ENCODE measurements around the gene CTSE.

DNA sequence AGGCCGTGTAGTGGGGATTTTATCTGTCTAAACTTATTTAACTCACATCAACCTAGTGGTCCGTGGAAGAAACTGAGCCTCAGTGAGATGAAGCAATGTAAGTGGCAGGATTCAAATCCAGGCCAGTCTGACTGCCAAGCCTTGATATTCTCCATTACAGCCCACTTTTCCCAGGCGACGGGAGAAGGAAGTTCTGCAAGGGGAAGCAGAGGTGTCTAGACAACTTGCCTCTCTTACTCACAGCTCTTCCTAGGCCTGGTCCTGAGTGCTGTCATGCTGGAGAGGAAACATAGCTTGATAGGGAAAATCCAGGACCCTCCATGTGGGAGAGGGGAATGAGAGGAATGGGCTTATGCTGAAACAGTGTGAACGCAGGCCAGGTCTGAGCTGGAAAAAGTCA, 9.1 kb downstream of the CTSE start:
- TF ChIP-seq, protein P1, sequence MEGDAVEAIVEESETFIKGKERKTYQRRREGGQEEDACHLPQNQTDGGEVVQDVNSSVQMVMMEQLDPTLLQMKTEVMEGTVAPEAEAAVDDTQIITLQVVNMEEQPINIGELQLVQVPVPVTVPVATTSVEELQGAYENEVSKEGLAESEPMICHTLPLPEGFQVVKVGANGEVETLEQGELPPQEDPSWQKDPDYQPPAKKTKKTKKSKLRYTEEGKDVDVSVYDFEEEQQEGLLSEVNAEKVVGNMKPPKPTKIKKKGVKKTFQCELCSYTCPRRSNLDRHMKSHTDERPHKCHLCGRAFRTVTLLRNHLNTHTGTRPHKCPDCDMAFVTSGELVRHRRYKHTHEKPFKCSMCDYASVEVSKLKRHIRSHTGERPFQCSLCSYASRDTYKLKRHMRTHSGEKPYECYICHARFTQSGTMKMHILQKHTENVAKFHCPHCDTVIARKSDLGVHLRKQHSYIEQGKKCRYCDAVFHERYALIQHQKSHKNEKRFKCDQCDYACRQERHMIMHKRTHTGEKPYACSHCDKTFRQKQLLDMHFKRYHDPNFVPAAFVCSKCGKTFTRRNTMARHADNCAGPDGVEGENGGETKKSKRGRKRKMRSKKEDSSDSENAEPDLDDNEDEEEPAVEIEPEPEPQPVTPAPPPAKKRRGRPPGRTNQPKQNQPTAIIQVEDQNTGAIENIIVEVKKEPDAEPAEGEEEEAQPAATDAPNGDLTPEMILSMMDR (conservative IDR thresholded peaks at IDR 0.05; ENCODE audit: low read depth, low read length) = no peak
- no peak for TF ChIP-seq EZH2 (IDR thresholded peaks at IDR 0.05; ENCODE audit: borderline replicate concordance, low read depth, low read length, poor library complexity, severe bottlenecking)

All from A673 (cell line).